ENCODE data around the gene NDE1.

DNA sequence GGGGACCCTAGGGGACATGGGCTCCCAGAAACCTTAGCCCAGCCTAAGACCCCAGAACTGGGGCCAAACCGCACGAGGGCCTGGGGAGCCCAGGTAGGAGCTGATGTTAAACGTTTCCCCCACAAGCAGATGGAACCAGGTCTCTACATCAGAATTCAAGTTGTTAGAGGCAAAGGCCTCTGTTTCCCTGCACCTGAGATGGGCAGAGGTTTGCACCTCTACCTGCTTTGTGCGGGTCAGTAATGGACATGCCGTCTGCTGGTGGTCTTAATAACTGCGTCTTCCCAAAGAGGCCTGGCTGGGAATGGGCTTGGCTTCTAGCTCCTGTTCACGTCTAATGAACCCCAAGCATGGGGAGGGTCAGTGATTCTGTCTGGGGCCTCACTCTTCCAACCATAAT lies 79.1 kb downstream of the NDE1 start:
- TF ChIP-seq, protein P1, sequence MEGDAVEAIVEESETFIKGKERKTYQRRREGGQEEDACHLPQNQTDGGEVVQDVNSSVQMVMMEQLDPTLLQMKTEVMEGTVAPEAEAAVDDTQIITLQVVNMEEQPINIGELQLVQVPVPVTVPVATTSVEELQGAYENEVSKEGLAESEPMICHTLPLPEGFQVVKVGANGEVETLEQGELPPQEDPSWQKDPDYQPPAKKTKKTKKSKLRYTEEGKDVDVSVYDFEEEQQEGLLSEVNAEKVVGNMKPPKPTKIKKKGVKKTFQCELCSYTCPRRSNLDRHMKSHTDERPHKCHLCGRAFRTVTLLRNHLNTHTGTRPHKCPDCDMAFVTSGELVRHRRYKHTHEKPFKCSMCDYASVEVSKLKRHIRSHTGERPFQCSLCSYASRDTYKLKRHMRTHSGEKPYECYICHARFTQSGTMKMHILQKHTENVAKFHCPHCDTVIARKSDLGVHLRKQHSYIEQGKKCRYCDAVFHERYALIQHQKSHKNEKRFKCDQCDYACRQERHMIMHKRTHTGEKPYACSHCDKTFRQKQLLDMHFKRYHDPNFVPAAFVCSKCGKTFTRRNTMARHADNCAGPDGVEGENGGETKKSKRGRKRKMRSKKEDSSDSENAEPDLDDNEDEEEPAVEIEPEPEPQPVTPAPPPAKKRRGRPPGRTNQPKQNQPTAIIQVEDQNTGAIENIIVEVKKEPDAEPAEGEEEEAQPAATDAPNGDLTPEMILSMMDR (IDR thresholded peaks at IDR 0.05 in 4 of 5, conservative IDR thresholded peaks at IDR 0.05 in 1 of 5) = no peak
- no peak for TF ChIP-seq POLR2A (IDR thresholded peaks at IDR 0.05)

Measured in gastrocnemius medialis (tissue), 4 donors.